Epithelial cell of esophagus (primary cell): ENCODE data around the gene RELL1.

Experiments
- DNase-seq: peaks from one replicate; pipeline ENCODE4 v3.0.0; 2010; ENCODE audit warnings: low read depth
- H3K4me3 ChIP-seq: 2 replicates; pipeline ENCODE4 v1.5.1; 2011; ENCODE audit warnings: mild to moderate bottlenecking, low read length, control low read depth
- TF ChIP-seq, protein P1 (sequence below): IDR thresholded peaks from 2 replicates; pipeline ENCODE4 v1.5.1; 2011; ENCODE audit warnings: low read depth, mild to moderate bottlenecking, low read length, control low read depth, inconsistent platforms; ENCODE audit not compliant: insufficient read depth; ENCODE audit errors: missing control alignments

RELL1 gene

GRCh38 chr4:37649268-37649667 is 36.9 kb downstream of the RELL1 start:
- no peak overlapping the region for H3K4me3 ChIP-seq
- DNase-seq: no peak
- TF ChIP-seq, protein P1, sequence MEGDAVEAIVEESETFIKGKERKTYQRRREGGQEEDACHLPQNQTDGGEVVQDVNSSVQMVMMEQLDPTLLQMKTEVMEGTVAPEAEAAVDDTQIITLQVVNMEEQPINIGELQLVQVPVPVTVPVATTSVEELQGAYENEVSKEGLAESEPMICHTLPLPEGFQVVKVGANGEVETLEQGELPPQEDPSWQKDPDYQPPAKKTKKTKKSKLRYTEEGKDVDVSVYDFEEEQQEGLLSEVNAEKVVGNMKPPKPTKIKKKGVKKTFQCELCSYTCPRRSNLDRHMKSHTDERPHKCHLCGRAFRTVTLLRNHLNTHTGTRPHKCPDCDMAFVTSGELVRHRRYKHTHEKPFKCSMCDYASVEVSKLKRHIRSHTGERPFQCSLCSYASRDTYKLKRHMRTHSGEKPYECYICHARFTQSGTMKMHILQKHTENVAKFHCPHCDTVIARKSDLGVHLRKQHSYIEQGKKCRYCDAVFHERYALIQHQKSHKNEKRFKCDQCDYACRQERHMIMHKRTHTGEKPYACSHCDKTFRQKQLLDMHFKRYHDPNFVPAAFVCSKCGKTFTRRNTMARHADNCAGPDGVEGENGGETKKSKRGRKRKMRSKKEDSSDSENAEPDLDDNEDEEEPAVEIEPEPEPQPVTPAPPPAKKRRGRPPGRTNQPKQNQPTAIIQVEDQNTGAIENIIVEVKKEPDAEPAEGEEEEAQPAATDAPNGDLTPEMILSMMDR: no peak

- H3K4me3 ChIP-seq: no peak overlapping the region
- peak; percentile 93 for DNase-seq
- TF ChIP-seq, protein P1: no peak
Observed at GRCh38 chr4:37648084-37648817, 37.9 kb downstream of the RELL1 start.

DNA sequence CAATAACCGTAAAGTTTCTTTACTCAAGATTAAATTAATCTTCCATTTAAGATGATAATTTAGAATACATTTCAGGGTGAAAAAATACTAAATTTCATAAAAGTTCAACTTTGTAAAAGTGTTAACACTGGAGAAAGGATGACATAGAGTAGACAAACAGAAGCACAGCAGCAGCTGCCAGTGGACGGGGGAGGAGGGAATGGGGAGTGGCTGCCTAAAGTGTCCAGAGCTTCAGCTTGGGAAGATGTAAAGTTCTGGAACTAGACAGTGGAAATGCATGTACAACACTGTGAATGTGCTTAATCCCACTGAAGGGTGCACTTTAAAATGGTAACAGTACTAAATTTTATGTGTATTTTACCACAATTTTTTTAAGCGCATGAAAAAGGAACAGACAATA is 39.9 kb downstream of the RELL1 start:
- no peak for DNase-seq
- H3K4me3 ChIP-seq: no peak overlapping the region
- TF ChIP-seq, protein P1: no peak

DNA sequence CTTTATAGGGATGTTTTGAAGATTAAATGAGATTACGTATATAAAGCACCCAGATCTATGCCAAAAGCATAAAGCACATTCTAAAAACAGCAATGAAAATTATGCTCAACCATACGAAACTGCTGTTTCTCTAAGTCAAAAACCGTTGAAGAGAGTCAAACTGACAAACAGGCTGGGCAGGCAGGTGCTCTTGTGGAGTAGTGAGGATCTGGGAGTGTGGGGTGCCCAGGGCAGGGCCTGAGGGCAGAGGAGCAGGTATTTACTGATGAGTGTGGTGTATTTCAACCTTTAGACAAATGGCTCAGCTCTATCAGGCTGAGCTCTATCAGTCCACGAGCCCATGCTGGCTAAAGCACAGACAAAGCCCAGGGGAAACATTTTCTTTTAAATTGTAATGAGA is 40.4 kb downstream of the RELL1 start:
- H3K4me3 ChIP-seq: no peak overlapping the region
- TF ChIP-seq, protein P1: no peak
- no peak for DNase-seq

GRCh38 chr4:37644962-37645361 is 41.2 kb downstream of the RELL1 start:
- TF ChIP-seq, protein P1: no peak
- no peak for DNase-seq
- no peak overlapping the region for H3K4me3 ChIP-seq

DNA sequence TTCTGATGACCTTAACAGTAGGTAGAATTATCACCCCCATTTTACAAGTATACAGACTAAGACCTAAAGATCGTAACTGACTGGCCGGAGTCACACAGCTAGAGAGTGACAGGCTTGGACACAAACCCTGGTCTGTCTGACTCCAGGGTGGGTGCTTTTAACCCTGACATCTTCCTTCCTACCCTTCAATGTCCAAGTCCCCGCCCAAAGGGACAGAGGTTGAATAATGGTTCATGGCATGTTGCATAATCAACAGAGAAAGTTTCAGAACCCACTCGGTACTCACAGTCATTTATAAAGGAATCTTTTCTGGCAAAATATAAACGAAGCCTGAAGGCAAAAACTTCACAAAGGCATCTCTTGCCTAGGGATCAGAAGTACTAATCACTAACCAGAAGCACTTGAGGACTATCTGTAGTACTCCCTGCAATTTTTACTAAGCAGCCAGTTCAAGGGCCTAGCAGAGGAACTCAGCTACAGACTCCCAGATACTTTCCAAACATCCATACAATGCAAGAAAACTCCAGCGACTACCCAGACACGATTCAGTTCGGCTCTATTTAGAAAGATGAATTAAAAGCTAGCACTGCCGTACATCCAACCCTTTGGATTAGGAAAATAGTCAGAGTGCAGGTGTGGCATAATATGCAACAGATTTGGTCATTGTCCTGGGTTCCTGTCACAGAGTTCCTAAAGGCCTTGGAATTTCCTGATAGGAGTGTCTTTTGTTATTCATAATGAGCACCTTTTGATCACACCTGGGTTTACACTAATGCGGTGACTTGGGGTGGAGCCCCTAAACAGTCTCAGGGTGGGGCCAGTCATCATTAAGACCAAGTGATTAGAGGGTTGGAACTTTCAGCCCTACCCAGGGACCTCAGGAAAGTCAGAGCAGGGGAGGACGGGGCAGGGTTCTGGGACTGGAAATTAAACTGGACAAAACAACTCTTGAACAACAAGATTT is 44.0 kb downstream of the RELL1 start:
- no peak overlapping the region for H3K4me3 ChIP-seq
- TF ChIP-seq, protein P1: no peak
- DNase-seq: peak; percentile 32
